Liver (tissue), 9 donors: ENCODE measurements around the gene LIPH. TPM values are rescaled to one million over a fixed set of nuclear protein-coding genes. Genes with fewer than 3 reads are reported as not detected.
"Not testable (repeated sequence)": the region's sequence is repeated elsewhere in the genome, so short reads cannot be mapped to it uniquely, and the experiment has no call there.

Experiments used
- DNase-seq: peaks from one replicate; pipeline ENCODE4 v3.0.0-alpha.2; 2017; ENCODE audit warnings: low spot score
- H3K27ac ChIP-seq, 2 donors: one replicate each; pipeline ENCODE4 v1.7.0; 2013; ENCODE audit warnings: inconsistent platforms in 2 of 2, low read length in 2 of 2, control low read depth in 1 of 2, low read depth in 1 of 2, mild to moderate bottlenecking in 1 of 2
- H3K27me3 ChIP-seq, 4 donors: one replicate each; pipeline versions ENCODE4 v1.6.1 to v1.7.0; 2013; ENCODE audit warnings: low read length in 3 of 4, inconsistent platforms in 1 of 4, mild to moderate bottlenecking in 1 of 4, moderate library complexity in 1 of 4; ENCODE audit not compliant: control insufficient read depth in 4 of 4, insufficient read depth in 4 of 4
- H3K36me3 ChIP-seq, 4 donors: one replicate each; pipeline versions ENCODE4 v1.6.1 to v1.7.0; 2013; ENCODE audit warnings: low read length in 3 of 4, mild to moderate bottlenecking in 3 of 4, low read depth in 1 of 4, moderate library complexity in 1 of 4; ENCODE audit not compliant: control insufficient read depth in 4 of 4, insufficient read depth in 3 of 4
- H3K4me1 ChIP-seq, 4 donors: one replicate each; pipeline versions ENCODE4 v1.6.1 to v1.7.0; 2013; ENCODE audit warnings: low read length in 3 of 4, mild to moderate bottlenecking in 3 of 4, moderate library complexity in 1 of 4; ENCODE audit not compliant: control insufficient read depth in 4 of 4, insufficient read depth in 4 of 4
- H3K4me3 ChIP-seq, 3 donors: one replicate each; pipeline versions ENCODE4 v1.6.1 to v1.7.0; 2013; ENCODE audit warnings: low read length in 3 of 3, control low read depth in 1 of 3, low read depth in 1 of 3, mild to moderate bottlenecking in 1 of 3
- H3K9ac ChIP-seq, 2 donors: one replicate each; pipeline ENCODE4 v1.7.0; 2013; ENCODE audit warnings: low read length in 2 of 2, mild to moderate bottlenecking in 2 of 2, moderate library complexity in 2 of 2, control low read depth in 1 of 2, low read depth in 1 of 2
- H3K9me3 ChIP-seq, 4 donors: one replicate each; pipeline versions ENCODE4 v1.6.1 to v1.7.0; 2013; ENCODE audit warnings: low read length in 3 of 4; ENCODE audit not compliant: control insufficient read depth in 4 of 4
- EGR1 ChIP-seq, 2 donors: IDR thresholded peaks; 2 replicates each; pipeline ENCODE4 v1.6.1; 2016 to 2018; ENCODE audit warnings: antibody characterized with exemption in 2 of 2, low read depth in 2 of 2
- FOXA1 ChIP-seq: IDR thresholded peaks from 2 replicates; pipeline ENCODE4 v1.6.1; 2016; ENCODE audit warnings: antibody characterized with exemption
- GABPA ChIP-seq, 2 donors: IDR thresholded peaks in 1 of 2; conservative IDR thresholded peaks in 1 of 2; 2 replicates each; pipeline ENCODE4 v1.6.1; 2016; ENCODE audit warnings: antibody characterized with exemption in 2 of 2, mild to moderate bottlenecking in 1 of 2, moderate library complexity in 1 of 2
- HNF4A ChIP-seq, 2 donors: conservative IDR thresholded peaks; 2 replicates each; pipeline ENCODE4 v1.6.1; 2016; ENCODE audit warnings: antibody characterized with exemption in 2 of 2, mild to moderate bottlenecking in 2 of 2
- JUND ChIP-seq, 2 donors: IDR thresholded peaks; 2 replicates each; pipeline ENCODE4 v1.6.1; 2016; ENCODE audit warnings: antibody characterized with exemption in 2 of 2
- NR2F2 ChIP-seq: IDR thresholded peaks from 2 replicates; pipeline ENCODE4 v1.6.1; 2016; ENCODE audit warnings: antibody characterized with exemption
- RAD21 ChIP-seq, 2 donors: IDR thresholded peaks; 2 replicates each; pipeline ENCODE4 v1.6.1; 2016; ENCODE audit warnings: antibody characterized with exemption in 2 of 2, mild to moderate bottlenecking in 2 of 2
- RXRA ChIP-seq, 2 donors: IDR thresholded peaks; 2 replicates each; pipeline ENCODE4 v1.6.1; 2017 to 2018; ENCODE audit warnings: antibody characterized with exemption in 2 of 2, mild to moderate bottlenecking in 1 of 2
- YY1 ChIP-seq: IDR thresholded peaks from 2 replicates; pipeline ENCODE4 v1.6.1; 2016; ENCODE audit warnings: antibody characterized with exemption, mild to moderate bottlenecking
- WGBS: extraction: QIAGEN DNeasy Blood & Tissue Kit; methylation state at CpG from one replicate; pipeline ENCODE4 v1.1.7; 2013; 5-methylcytosine and 5-hydroxymethylcytosine counted together
- polyA plus RNA-seq, 2 donors: library from polyadenylated mRNA; stranded (reverse) in 1 of 2; unstranded in 1 of 2; fragments of 200-250 nt in 1 of 2; fragments of >200 nt in 1 of 2; fragmentation: Nextera tagmentation in 1 of 2; extraction: Ambion mirVana in 1 of 2; gene quantifications; one replicate each; pipeline versions ENCODE4 v1.2.1 to v1.2.3, GENCODE V29; 2013 to 2015
- total RNA-seq, 2 donors: library from RNA; depleted of rRNA; stranded (reverse); fragments of >200 nt; gene quantifications; one replicate each; pipeline ENCODE4 v1.2.3, GENCODE V29; 2014
- TF ChIP-seq, protein P1 (sequence below): IDR thresholded peaks from 2 replicates; pipeline ENCODE4 v1.6.1; 2016; ENCODE audit warnings: antibody characterized with exemption
- TF ChIP-seq, protein P2 (sequence below): fragments of 150-350 bp; IDR thresholded peaks from 2 replicates; pipeline ENCODE4 v1.5.1; 2017; ENCODE audit warnings: improper control_type of control experiment, low read depth, low read length; ENCODE audit not compliant: missing input control
- donor health status: healthy.
- donor health status: healthy.
- donor health status: healthy.
- donor health status: healthy.
- donor health status: healthy.

The LIPH gene
- total and polyA plus RNA-seq, 4 donors, result under 0.01 to 0.23 (median 0.09) TPM; not detected in 1

DNA sequence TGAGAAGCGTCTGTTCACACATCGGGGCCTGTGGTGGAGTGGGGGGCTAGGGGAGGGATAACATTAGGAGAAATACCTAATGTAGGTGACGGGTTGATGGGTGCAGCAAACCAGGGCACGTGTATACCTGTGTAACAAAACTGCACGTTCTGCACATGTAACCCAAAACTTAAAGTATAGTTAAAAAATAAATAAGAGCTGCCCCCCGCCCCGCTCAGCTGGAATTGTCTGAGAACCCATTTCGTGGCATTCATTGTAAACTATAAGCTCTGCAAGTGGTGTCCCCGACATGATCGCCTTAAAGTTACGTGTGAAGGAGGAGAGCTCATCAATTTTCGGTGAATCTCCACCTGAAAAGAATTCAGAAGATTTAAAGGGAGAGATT is 7.3 kb upstream of the LIPH start:
- Histone ChIP-seq H3K9me3 (no peaks in the 10 kb centered on the region), H3K27ac (no peak overlapping the region), H3K4me1 (no peaks in the 10 kb centered on the region), H3K4me3 (no peak overlapping the region), H3K27me3 (no peaks in the 10 kb centered on the region), H3K9ac (no peak overlapping the region), H3K36me3 (no peaks in the 10 kb centered on the region)
- 84% methylated on average over 12 of the region's 12 CpGs for WGBS
- DNase-seq, result no peak
- TF ChIP-seq YY1 (no peak), RXRA (IDR thresholded peaks at IDR 0.05) (no peak)

DNA sequence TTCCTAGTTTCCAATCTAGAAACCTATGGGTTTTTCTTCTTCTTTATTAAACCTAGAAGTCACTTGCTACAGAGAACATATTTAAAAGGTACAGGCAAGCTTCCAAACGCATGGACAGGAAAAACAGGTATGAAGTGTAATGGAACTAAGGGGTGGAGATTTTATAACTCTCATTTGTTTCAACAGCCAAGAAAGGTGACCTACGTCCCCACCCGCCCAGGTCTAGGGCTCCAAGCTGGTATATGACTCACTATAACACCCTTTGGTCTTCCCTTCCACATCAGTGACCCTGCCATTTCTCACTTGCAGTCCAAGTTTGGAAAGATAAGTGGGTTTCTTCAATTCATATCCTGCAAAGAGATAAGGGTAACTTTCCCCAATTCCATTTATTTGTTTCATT is 6.0 kb upstream of the LIPH start:
- H3K9ac ChIP-seq, result no peak overlapping the region
- no peak for DNase-seq
- no peaks in the 10 kb centered on the region for H3K27me3 ChIP-seq
- H3K9me3 ChIP-seq, result no peaks in the 10 kb centered on the region
- H3K4me1 ChIP-seq, result no peaks in the 10 kb centered on the region
- no peak overlapping the region for H3K27ac ChIP-seq
- no peaks in the 10 kb centered on the region for H3K36me3 ChIP-seq
- 70% methylated on average over 3 of the region's 3 CpGs for WGBS
- no peak overlapping the region for H3K4me3 ChIP-seq
- TF ChIP-seq NR2F2 (no peak), HNF4A (conservative IDR thresholded peaks at IDR 0.05) (peak in 1 of 2 donors; percentile 30), GABPA (IDR thresholded peaks at IDR 0.05 in 1 of 2, conservative IDR thresholded peaks at IDR 0.05 in 1 of 2) (no peak), RAD21 (IDR thresholded peaks at IDR 0.05) (no peak), EGR1 (IDR thresholded peaks at IDR 0.05; ENCODE audit: low read depth in 2 of 2) (no peak), JUND (IDR thresholded peaks at IDR 0.05) (peak in 1 of 2 donors; percentile 42), FOXA1 (no peak)
- TF ChIP-seq, protein P1, sequence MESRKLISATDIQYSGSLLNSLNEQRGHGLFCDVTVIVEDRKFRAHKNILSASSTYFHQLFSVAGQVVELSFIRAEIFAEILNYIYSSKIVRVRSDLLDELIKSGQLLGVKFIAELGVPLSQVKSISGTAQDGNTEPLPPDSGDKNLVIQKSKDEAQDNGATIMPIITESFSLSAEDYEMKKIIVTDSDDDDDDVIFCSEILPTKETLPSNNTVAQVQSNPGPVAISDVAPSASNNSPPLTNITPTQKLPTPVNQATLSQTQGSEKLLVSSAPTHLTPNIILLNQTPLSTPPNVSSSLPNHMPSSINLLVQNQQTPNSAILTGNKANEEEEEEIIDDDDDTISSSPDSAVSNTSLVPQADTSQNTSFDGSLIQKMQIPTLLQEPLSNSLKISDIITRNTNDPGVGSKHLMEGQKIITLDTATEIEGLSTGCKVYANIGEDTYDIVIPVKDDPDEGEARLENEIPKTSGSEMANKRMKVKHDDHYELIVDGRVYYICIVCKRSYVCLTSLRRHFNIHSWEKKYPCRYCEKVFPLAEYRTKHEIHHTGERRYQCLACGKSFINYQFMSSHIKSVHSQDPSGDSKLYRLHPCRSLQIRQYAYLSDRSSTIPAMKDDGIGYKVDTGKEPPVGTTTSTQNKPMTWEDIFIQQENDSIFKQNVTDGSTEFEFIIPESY, result no peak
- TF ChIP-seq, protein P2, sequence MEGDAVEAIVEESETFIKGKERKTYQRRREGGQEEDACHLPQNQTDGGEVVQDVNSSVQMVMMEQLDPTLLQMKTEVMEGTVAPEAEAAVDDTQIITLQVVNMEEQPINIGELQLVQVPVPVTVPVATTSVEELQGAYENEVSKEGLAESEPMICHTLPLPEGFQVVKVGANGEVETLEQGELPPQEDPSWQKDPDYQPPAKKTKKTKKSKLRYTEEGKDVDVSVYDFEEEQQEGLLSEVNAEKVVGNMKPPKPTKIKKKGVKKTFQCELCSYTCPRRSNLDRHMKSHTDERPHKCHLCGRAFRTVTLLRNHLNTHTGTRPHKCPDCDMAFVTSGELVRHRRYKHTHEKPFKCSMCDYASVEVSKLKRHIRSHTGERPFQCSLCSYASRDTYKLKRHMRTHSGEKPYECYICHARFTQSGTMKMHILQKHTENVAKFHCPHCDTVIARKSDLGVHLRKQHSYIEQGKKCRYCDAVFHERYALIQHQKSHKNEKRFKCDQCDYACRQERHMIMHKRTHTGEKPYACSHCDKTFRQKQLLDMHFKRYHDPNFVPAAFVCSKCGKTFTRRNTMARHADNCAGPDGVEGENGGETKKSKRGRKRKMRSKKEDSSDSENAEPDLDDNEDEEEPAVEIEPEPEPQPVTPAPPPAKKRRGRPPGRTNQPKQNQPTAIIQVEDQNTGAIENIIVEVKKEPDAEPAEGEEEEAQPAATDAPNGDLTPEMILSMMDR, result no peak

DNA sequence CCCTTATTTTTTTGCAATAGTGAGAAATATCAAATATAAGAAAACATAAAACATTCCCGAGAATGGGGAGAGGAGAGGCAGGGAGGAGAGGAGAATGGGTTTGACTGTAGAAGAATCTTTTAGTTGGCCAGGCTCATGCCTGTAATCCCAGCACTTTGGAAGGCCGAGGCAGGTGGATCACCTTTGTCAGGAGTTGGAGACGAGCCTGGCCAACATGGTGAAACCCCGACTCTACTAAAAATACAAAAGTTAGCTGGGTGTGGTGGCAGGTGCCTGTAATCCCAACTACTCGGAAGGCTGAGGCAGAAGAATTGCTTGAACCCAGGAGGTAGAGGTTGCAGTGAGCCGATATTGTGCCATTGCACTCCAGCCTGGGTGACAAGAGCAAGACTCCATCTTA is 4.3 kb upstream of the LIPH start:
- H3K27me3 ChIP-seq, H3K36me3 ChIP-seq, H3K4me3 ChIP-seq, DNase-seq, H3K9ac ChIP-seq, H3K4me1 ChIP-seq, H3K9me3 ChIP-seq, H3K27ac ChIP-seq: not testable (repeated sequence)
- WGBS, result 86% methylated on average over 6 of the region's 6 CpGs
